Naive thymus-derived CD8-positive, alpha-beta T cell (primary cell): ENCODE measurements around the gene DNPH1. TPM values are rescaled to one million over a fixed set of nuclear protein-coding genes. Genes with fewer than 3 reads are reported as not detected.

Experiments used
- ATAC-seq, 2 donors: fragments of 150-1000 bp; cut with Tn5 transposase in 1 of 2; sonication (Bioruptor Pico), chemical (Tn5 transposase) in 1 of 2; 1 replicate in 1 of 2; 2 replicates in 1 of 2; pipeline ENCODE4 v1.10.0; 2021; ENCODE audit warnings: mild to moderate bottlenecking in 2 of 2, moderate library complexity in 2 of 2
- POLR2A ChIA-PET: fragments of 350-600 bp; sonication (Branson Sonifier 250); formaldehyde crosslinking; loops from one replicate; lab custom pipeline; 2021; ENCODE audit warnings: antibody characterized with exemption; lab: Charles Lee
- DNase-seq, 10 donors: peaks; one replicate each; pipeline versions ENCODE4 v3.0.0 to v3.0.0-alpha.2; 2020 to 2022
- H3K27ac Mint-ChIP-seq, 10 donors: one replicate each; pipeline ENCODE4 v1.8.0; 2020 to 2022; ENCODE audit warnings: mild to moderate bottlenecking in 10 of 10, mixed read lengths in 10 of 10, moderate library complexity in 4 of 10, inconsistent platforms in 1 of 10
- H3K27me3 Mint-ChIP-seq, 5 donors: one replicate each; pipeline ENCODE4 v1.8.0; 2021 to 2022; ENCODE audit warnings: mixed read lengths in 5 of 5
- H3K36me3 Mint-ChIP-seq, 3 donors: one replicate each; pipeline ENCODE4 v1.8.0; 2020 to 2022; ENCODE audit warnings: mixed read lengths in 3 of 3, mild to moderate bottlenecking in 2 of 3, inconsistent platforms in 1 of 3
- H3K4me1 Mint-ChIP-seq, 4 donors: one replicate each; pipeline ENCODE4 v1.8.0; 2021 to 2022; ENCODE audit warnings: mixed read lengths in 4 of 4
- H3K4me3 Mint-ChIP-seq, 10 donors: one replicate each; pipeline ENCODE4 v1.8.0; 2020 to 2022; ENCODE audit warnings: mild to moderate bottlenecking in 10 of 10, mixed read lengths in 10 of 10, moderate library complexity in 6 of 10, inconsistent platforms in 1 of 10
- H3K9me3 Mint-ChIP-seq, 9 donors: one replicate each; pipeline ENCODE4 v1.8.0; 2020 to 2022; ENCODE audit warnings: mixed read lengths in 9 of 9, mild to moderate bottlenecking in 3 of 9, inconsistent platforms in 1 of 9, moderate library complexity in 1 of 9
- polyA plus RNA-seq, 3 donors: library from polyadenylated mRNA; unstranded; fragments of 300-500 nt; fragmentation: Illumina TruSeq; gene quantifications; one replicate each; pipeline ENCODE4 v1.2.3, GENCODE V29; 2021
- total RNA-seq, 8 experiments: library from RNA in 2 of 8; stranded (reverse) in 2 of 8; gene quantifications; one replicate each; pipeline ENCODE4 v1.2.3 and lab custom pipeline; 2021 to 2026

The DNPH1 gene
- total and polyA plus RNA-seq, 5 experiments from 2014 or later: 45.9 to 173 (median 109) TPM

GRCh38 chr6:43253401-43253800, 24.1 kb upstream of the DNPH1 start:
- H3K36me3 Mint-ChIP-seq: no peaks in the 10 kb centered on the region
- peaks cover 3 to 11% (median 6%) of the 10 kb centered on the region in 4 donors for H3K4me1 Mint-ChIP-seq
- no peak for ATAC-seq
- H3K4me3 Mint-ChIP-seq: no peak overlapping the region
- no peaks in the 10 kb centered on the region for H3K9me3 Mint-ChIP-seq
- H3K27me3 Mint-ChIP-seq: peaks cover 13 to 70% (median 51%) of the 10 kb centered on the region in 5 donors
- H3K27ac Mint-ChIP-seq: no peak overlapping the region
- POLR2A ChIA-PET: no interaction called here
- DNase-seq: no peak

GRCh38 chr6:43250992-43251373, 21.7 kb upstream of the DNPH1 start:
- Mint-ChIP-seq H3K27ac (no peak overlapping the region), H3K27me3 (peaks cover 11 to 50% (median 39%) of the 10 kb centered on the region in 5 donors), H3K4me3 (peak overlapping the region in 1 of 10 donors; percentile 12), H3K9me3 (no peaks in the 10 kb centered on the region), H3K4me1 (peaks cover 15 to 28% (median 20%) of the 10 kb centered on the region in 4 donors), H3K36me3 (no peaks in the 10 kb centered on the region)
- ATAC-seq (no peak), DNase-seq (no peak)
- POLR2A ChIA-PET: no interaction called here

GRCh38 chr6:43248791-43249190, 19.5 kb upstream of the DNPH1 start:
- peaks cover 15 to 28% (median 20%) of the 10 kb centered on the region in 4 donors for H3K4me1 Mint-ChIP-seq
- no peak for ATAC-seq
- peak overlapping the region in 2 of 10 donors; percentile 4 to 42 for H3K4me3 Mint-ChIP-seq

GRCh38 chr6:43248101-43248500, 18.8 kb upstream of the DNPH1 start:
- no peaks in the 10 kb centered on the region for H3K36me3 Mint-ChIP-seq

More at GRCh38 chr6:43248791-43249190, 19.5 kb upstream of the DNPH1 start:
- POLR2A ChIA-PET: interaction anchor here (0.5 to 1.2 kb wide), 2 partner anchors 19 to 334 kb away, joined by 4 read pairs; partner anchors contain the start of gene DNPH1
- Mint-ChIP-seq H3K9me3 (no peaks in the 10 kb centered on the region), H3K27me3 (peaks cover 7 to 33% (median 28%) of the 10 kb centered on the region in 5 donors), H3K36me3 (no peaks in the 10 kb centered on the region), H3K27ac (peak overlapping the region in 1 of 10 donors; percentile 13)
- no peak for DNase-seq

GRCh38 chr6:43247114-43247999, 18.1 kb upstream of the DNPH1 start:
- Mint-ChIP-seq H3K36me3 (no peaks in the 10 kb centered on the region), H3K9me3 (no peaks in the 10 kb centered on the region), H3K4me1 (peaks cover 15 to 28% (median 19%) of the 10 kb centered on the region in 4 donors), H3K27me3 (peaks cover 4 to 21% (median 18%) of the 10 kb centered on the region in 5 donors), H3K4me3 (peak overlapping the region in 8 of 10 donors; percentile 84 to 94 (median 88)), H3K27ac (peak overlapping the region; percentile 76 to 94 (median 89))
- DNase-seq: peak; percentile 70 to 86 (median 75)
- ATAC-seq: peak; percentile 92 to 94
- POLR2A ChIA-PET: interaction anchor here (1.2 to 1.6 kb wide), 3 partner anchors 18 to 23 kb away, joined by 4 to 9 read pairs (median 6); partner anchors contain the start of gene DNPH1

More at GRCh38 chr6:43248101-43248500, 18.8 kb upstream of the DNPH1 start:
- H3K27ac Mint-ChIP-seq: peak overlapping the region; percentile 24 to 94 (median 85)
- peaks cover 15 to 28% (median 20%) of the 10 kb centered on the region in 4 donors for H3K4me1 Mint-ChIP-seq
- POLR2A ChIA-PET: interaction anchor here (1.2 kb wide), 1 partner anchor 19 kb away, joined by 4 read pairs; the partner anchor contains the start of gene DNPH1
- peaks cover 7 to 26% (median 25%) of the 10 kb centered on the region in 5 donors for H3K27me3 Mint-ChIP-seq
- ATAC-seq: no peak
- H3K9me3 Mint-ChIP-seq: no peaks in the 10 kb centered on the region
- H3K4me3 Mint-ChIP-seq: peak overlapping the region in 8 of 10 donors; percentile 84 to 94 (median 88)
- peak in 1 of 10 donors; percentile 58 for DNase-seq

- no peaks in the 10 kb centered on the region for H3K36me3 Mint-ChIP-seq
- H3K9me3 Mint-ChIP-seq: no peaks in the 10 kb centered on the region
- H3K4me3 Mint-ChIP-seq: peak overlapping the region in 8 of 10 donors; percentile 84 to 94 (median 88)
- H3K27me3 Mint-ChIP-seq: peaks cover 9 to 18% (median 11%) of the 10 kb centered on the region in 5 donors
- POLR2A ChIA-PET: interaction anchor here (0.6 to 1.6 kb wide), 4 partner anchors 17 to 1196 kb away, joined by 3 to 9 read pairs (median 5); partner anchors contain the start of genes DNPH1, PEX6 and TAF8
- DNase-seq (peak in 1 of 10 donors; percentile 64), ATAC-seq (peak in 1 of 2 donors; percentile 4)
- H3K4me1 Mint-ChIP-seq: peaks cover 14 to 23% (median 18%) of the 10 kb centered on the region in 4 donors
- peak overlapping the region in 5 of 10 donors; percentile 68 to 94 (median 82) for H3K27ac Mint-ChIP-seq
These were observed 17.2 kb upstream of the DNPH1 start for GRCh38 chr6:43246301-43247113.

- H3K9me3 Mint-ChIP-seq: peaks cover 0 to 8% (median 0%) of the 10 kb centered on the region in 9 donors
- no peak overlapping the region for H3K4me3 Mint-ChIP-seq
- no peak for ATAC-seq
- no peak overlapping the region for H3K27ac Mint-ChIP-seq
- H3K4me1 Mint-ChIP-seq: peaks cover 11 to 18% (median 14%) of the 10 kb centered on the region in 4 donors
- H3K27me3 Mint-ChIP-seq: peaks cover 8 to 27% (median 24%) of the 10 kb centered on the region in 5 donors
- POLR2A ChIA-PET: interaction anchor here (0.5 to 1.2 kb wide), 3 partner anchors 9 to 547 kb away, joined by 3 to 4 read pairs (median 3); no protein-coding TSS in a partner anchor
- DNase-seq: peak in 1 of 10 donors; percentile 54
- H3K36me3 Mint-ChIP-seq: peaks cover 0 to 6% (median 5%) of the 10 kb centered on the region in 3 donors
These were observed 14.5 kb upstream of the DNPH1 start for GRCh38 chr6:43243664-43244321.

- peaks cover 0 to 11% (median 0%) of the 10 kb centered on the region in 9 donors for H3K9me3 Mint-ChIP-seq
- DNase-seq (peak in 7 of 10 donors; percentile 25 to 69 (median 41)), ATAC-seq (peak; percentile 13 to 19)
- peaks cover 10 to 18% (median 14%) of the 10 kb centered on the region in 4 donors for H3K4me1 Mint-ChIP-seq
- peaks cover 15 to 27% (median 24%) of the 10 kb centered on the region in 5 donors for H3K27me3 Mint-ChIP-seq
- no peak within 1 kb of the TSS for H3K27ac Mint-ChIP-seq
- POLR2A ChIA-PET: interaction anchor here (1.2 kb wide), 1 partner anchor 68 kb away, joined by 3 read pairs; no protein-coding TSS in a partner anchor
- peaks cover 0 to 6% (median 5%) of the 10 kb centered on the region in 3 donors for H3K36me3 Mint-ChIP-seq
- peak within 1 kb of the TSS in 1 of 10 donors; percentile 27 for H3K4me3 Mint-ChIP-seq
These were observed 13.8 kb upstream of the DNPH1 start, which contains the start of gene TTBK1 for GRCh38 chr6:43242908-43243663. TSS of gene TTBK1 (plus strand) at chr6:43243481. CDS start at chr6:43246661, 3,180 bp downstream.

- H3K4me3 Mint-ChIP-seq: peak overlapping the region in 1 of 10 donors; percentile 4
- peaks cover 0 to 6% (median 5%) of the 10 kb centered on the region in 3 donors for H3K36me3 Mint-ChIP-seq
- ATAC-seq: no peak
- no peak for DNase-seq
- peaks cover 0 to 11% (median 3%) of the 10 kb centered on the region in 9 donors for H3K9me3 Mint-ChIP-seq
- no peak overlapping the region for H3K27ac Mint-ChIP-seq
- H3K4me1 Mint-ChIP-seq: peaks cover 0 to 2% (median under 1%) of the 10 kb centered on the region in 4 donors
- POLR2A ChIA-PET: no interaction called here
- peaks cover 24 to 33% (median 30%) of the 10 kb centered on the region in 5 donors for H3K27me3 Mint-ChIP-seq
These were observed 12.2 kb upstream of the DNPH1 start for GRCh38 chr6:43241446-43241845.

GRCh38 chr6:43240950-43241349, 11.7 kb upstream of the DNPH1 start:
- peaks cover 0 to 11% (median 3%) of the 10 kb centered on the region in 9 donors for H3K9me3 Mint-ChIP-seq
- no peak for ATAC-seq

More at GRCh38 chr6:43240950-43241349, 11.7 kb upstream of the DNPH1 start:
- H3K27me3 Mint-ChIP-seq: peaks cover 24 to 36% (median 29%) of the 10 kb centered on the region in 5 donors
- H3K36me3 Mint-ChIP-seq: peaks cover 0 to 6% (median 5%) of the 10 kb centered on the region in 3 donors
- H3K27ac Mint-ChIP-seq: no peak overlapping the region
- H3K4me1 Mint-ChIP-seq: no peaks in the 10 kb centered on the region
- DNase-seq: no peak
- POLR2A ChIA-PET: no interaction called here
- H3K4me3 Mint-ChIP-seq: no peak overlapping the region
